Measurements from ENCODE around the gene TNRC6C. TPM values are rescaled to one million over a fixed set of nuclear protein-coding genes. Genes with fewer than 3 reads are reported as not detected.

The TNRC6C gene
- total RNA-seq, 2 experiments from 2014 or later = 50.7 to 57.3 TPM

DNA sequence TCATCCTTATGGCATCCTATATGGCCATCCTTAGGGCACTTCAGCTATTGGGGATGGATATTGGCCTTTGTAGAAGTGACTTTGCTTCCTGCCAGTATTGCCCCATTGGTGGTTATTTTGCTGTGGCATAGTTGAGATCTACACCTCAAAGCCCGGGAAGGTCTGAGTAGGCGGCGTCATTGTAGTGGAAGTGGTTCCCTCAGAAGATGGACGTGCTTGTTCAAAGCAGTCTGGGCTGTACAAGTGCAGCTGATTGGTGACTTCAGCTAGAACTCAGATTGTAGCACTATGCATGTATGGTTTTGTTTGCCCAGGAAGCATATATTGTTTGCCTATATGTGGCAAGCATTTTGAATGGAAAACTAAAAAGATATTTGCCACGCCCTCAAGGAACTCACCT is 86.8 kb downstream of the TNRC6C start:
- TF ChIP-seq, protein P1, sequence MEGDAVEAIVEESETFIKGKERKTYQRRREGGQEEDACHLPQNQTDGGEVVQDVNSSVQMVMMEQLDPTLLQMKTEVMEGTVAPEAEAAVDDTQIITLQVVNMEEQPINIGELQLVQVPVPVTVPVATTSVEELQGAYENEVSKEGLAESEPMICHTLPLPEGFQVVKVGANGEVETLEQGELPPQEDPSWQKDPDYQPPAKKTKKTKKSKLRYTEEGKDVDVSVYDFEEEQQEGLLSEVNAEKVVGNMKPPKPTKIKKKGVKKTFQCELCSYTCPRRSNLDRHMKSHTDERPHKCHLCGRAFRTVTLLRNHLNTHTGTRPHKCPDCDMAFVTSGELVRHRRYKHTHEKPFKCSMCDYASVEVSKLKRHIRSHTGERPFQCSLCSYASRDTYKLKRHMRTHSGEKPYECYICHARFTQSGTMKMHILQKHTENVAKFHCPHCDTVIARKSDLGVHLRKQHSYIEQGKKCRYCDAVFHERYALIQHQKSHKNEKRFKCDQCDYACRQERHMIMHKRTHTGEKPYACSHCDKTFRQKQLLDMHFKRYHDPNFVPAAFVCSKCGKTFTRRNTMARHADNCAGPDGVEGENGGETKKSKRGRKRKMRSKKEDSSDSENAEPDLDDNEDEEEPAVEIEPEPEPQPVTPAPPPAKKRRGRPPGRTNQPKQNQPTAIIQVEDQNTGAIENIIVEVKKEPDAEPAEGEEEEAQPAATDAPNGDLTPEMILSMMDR (IDR thresholded peaks at IDR 0.05) = no peak
- H3K27me3 ChIP-seq (ENCODE audit: control insufficient read depth in 1 of 2, insufficient read depth in 2 of 2, low read length in 2 of 2) = no peaks in the 10 kb centered on the region
- peaks cover 76% of the 10 kb centered on the region for H3K4me1 Mint-ChIP-seq (ENCODE audit: low read depth)
- CTCF ChIA-PET = no interaction called here
- DNase-seq (peak in 1 of 14 experiments; percentile 5), ATAC-seq (ENCODE audit: poor library complexity) (no peak)
- no peak overlapping the region for H3K4me3 Mint-ChIP-seq
- no peaks in the 10 kb centered on the region for H3K9me3 ChIP-seq (ENCODE audit: control insufficient read depth in 1 of 2, insufficient read depth in 1 of 2, low read length in 2 of 2)
- H3K9me3 Mint-ChIP-seq = no peaks in the 10 kb centered on the region
- H3K27me3 Mint-ChIP-seq = no peaks in the 10 kb centered on the region
- H3K4me1 ChIP-seq (ENCODE audit: insufficient read depth, low read length) = peaks cover 12% of the 10 kb centered on the region
- POLR2A ChIA-PET = no interaction called here
- intact Hi-C loops (cut with DNase I, micrococcal nuclease) = no loop called here
- no peak overlapping the region for H3K4me3 ChIP-seq (ENCODE audit: low read length)
- H3K36me3 Mint-ChIP-seq (ENCODE audit: low read depth) = peaks cover 77% of the 10 kb centered on the region
- peak overlapping the region; percentile 50 for H3K27ac Mint-ChIP-seq
- H3K27ac ChIP-seq (ENCODE audit: low read depth in 1 of 2, low read length in 2 of 2) = no peak overlapping the region
- peaks cover 35% of the 10 kb centered on the region for H3K36me3 ChIP-seq (ENCODE audit: insufficient read depth, low read length)

DNA sequence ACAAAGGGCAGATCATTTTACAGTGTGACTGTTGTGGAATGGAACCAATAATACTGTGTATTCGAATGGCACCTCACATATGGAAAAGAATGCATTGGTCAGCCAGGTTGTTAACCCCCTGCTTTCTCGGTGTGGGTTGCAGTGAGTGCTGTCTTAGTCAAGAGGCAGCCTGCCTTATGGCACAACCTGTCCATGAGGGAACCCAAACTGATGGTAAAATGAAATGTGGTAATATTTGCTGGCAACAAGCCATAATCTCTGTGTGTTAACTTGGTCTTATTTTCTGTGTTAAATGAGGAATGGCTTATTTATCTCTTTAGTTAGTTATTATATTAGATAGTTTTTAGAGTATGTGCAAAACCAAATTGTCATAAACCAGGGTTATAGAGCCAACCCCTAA is 88.4 kb downstream of the TNRC6C start:
- ChIA-PET CTCF (no interaction called here), POLR2A (no interaction called here)
- no peak for ATAC-seq (ENCODE audit: poor library complexity)
- no peak for DNase-seq
- Histone ChIP-seq H3K27me3 (ENCODE audit: control insufficient read depth in 1 of 2, insufficient read depth in 2 of 2, low read length in 2 of 2) (no peaks in the 10 kb centered on the region), H3K36me3 (ENCODE audit: insufficient read depth, low read length) (peaks cover 51% of the 10 kb centered on the region), H3K27ac (ENCODE audit: low read depth in 1 of 2, low read length in 2 of 2) (no peak overlapping the region), H3K4me1 (ENCODE audit: insufficient read depth, low read length) (peaks cover 3% of the 10 kb centered on the region), H3K4me3 (ENCODE audit: low read length) (no peak overlapping the region), H3K9me3 (ENCODE audit: control insufficient read depth in 1 of 2, insufficient read depth in 1 of 2, low read length in 2 of 2) (no peaks in the 10 kb centered on the region)
- intact Hi-C loops (cut with DNase I, micrococcal nuclease) = no loop called here
- H3K4me1 Mint-ChIP-seq (ENCODE audit: low read depth) = peaks cover 69% of the 10 kb centered on the region
- no peaks in the 10 kb centered on the region for H3K27me3 Mint-ChIP-seq
- TF ChIP-seq, protein P1 (IDR thresholded peaks at IDR 0.05) = no peak
- H3K36me3 Mint-ChIP-seq (ENCODE audit: low read depth) = peaks cover 84% of the 10 kb centered on the region
- H3K4me3 Mint-ChIP-seq = no peak overlapping the region
- no peaks in the 10 kb centered on the region for H3K9me3 Mint-ChIP-seq
- H3K27ac Mint-ChIP-seq = no peak overlapping the region

DNA sequence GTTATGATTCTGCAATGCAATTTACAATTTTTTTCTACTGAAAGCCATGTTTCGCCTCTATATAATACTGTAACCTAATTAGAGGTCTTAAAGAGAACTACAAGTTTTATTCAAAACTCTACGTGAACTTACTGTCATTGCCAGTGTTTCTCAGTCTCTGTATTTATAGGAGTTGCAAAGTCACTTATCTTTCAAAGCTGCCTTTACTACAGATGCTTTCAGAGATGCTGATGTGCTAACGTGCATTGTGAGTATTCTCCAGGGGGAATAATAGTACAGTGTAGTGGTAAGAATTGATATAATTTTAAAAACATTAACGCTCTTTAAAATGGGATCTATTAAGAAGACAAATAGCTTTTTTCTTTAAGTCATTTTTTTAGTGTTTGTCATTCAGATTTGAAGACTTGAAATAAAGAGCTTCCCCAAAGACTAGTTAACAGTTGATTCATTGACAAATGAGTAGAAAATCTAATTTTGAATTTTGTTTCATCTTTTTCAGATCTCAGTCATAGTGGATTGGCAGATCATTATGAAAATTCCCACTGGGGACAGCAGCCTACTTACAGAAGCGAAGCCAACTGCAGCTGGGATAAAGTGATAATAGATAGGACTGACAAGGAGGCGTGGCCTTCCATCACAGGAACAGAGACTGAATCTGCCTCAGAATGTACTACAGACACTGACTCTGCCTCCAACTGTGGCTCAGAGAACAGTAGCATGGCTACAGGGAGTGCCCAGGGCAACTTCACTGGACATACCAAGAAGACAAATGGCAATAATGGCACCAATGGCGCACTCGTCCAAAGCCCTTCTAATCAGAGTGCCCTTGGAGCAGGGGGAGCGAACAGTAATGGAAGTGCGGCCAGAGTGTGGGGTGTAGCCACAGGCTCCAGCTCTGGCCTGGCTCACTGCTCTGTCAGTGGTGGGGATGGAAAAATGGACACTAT is 90.1 kb downstream of the TNRC6C start:
- ATAC-seq (ENCODE audit: poor library complexity) (no peak), DNase-seq (no peak)
- Mint-ChIP-seq H3K27ac (peak overlapping the region; percentile 3), H3K36me3 (ENCODE audit: low read depth) (peaks cover 90% of the 10 kb centered on the region), H3K9me3 (no peaks in the 10 kb centered on the region), H3K27me3 (no peaks in the 10 kb centered on the region), H3K4me1 (ENCODE audit: low read depth) (peaks cover 54% of the 10 kb centered on the region), H3K4me3 (no peak overlapping the region)
- H3K4me1 ChIP-seq (ENCODE audit: insufficient read depth, low read length) = peaks cover 3% of the 10 kb centered on the region
- intact Hi-C loops (cut with DNase I, micrococcal nuclease) = no loop called here
- H3K36me3 ChIP-seq (ENCODE audit: insufficient read depth, low read length) = peaks cover 64% of the 10 kb centered on the region
- no peaks in the 10 kb centered on the region for H3K27me3 ChIP-seq (ENCODE audit: control insufficient read depth in 1 of 2, insufficient read depth in 2 of 2, low read length in 2 of 2)
- H3K9me3 ChIP-seq (ENCODE audit: control insufficient read depth in 1 of 2, insufficient read depth in 1 of 2, low read length in 2 of 2) = no peaks in the 10 kb centered on the region
- TF ChIP-seq, protein P1 (IDR thresholded peaks at IDR 0.05) = no peak
- no peak overlapping the region for H3K4me3 ChIP-seq (ENCODE audit: low read length)
- ChIA-PET POLR2A (no interaction called here), CTCF (interaction anchor here (1.3 kb wide), 1 partner anchor 9 kb away, joined by 6 read pairs; no protein-coding TSS in a partner anchor)
- H3K27ac ChIP-seq (ENCODE audit: low read depth in 1 of 2, low read length in 2 of 2) = no peak overlapping the region

Data from CD4-positive, alpha-beta T cell (primary cell).